HEK293T (cell line): ENCODE measurements around the gene CTNNA3.

Experiments used
- ARNT ChIP-seq: fragments of 450-650 bp; IDR thresholded peaks from 2 replicates; pipeline ENCODE4 v1.6.1; 2017; ENCODE audit warnings: mild to moderate bottlenecking
- ELF4 ChIP-seq: fragments of 450-650 bp; IDR thresholded peaks from 2 replicates; pipeline ENCODE4 v1.6.1; 2017; ENCODE audit warnings: antibody characterized with exemption
- FOXA1 ChIP-seq: fragments of 450-650 bp; IDR thresholded peaks from 2 replicates; pipeline ENCODE4 v1.6.1; 2016; ENCODE audit warnings: mild to moderate bottlenecking
- FOXK2 ChIP-seq: fragments of 450-650 bp; IDR thresholded peaks from 2 replicates; pipeline ENCODE4 v1.6.1; 2016; ENCODE audit warnings: mild to moderate bottlenecking
- FOXM1 ChIP-seq: fragments of 450-650 bp; IDR thresholded peaks from 2 replicates; pipeline ENCODE4 v1.6.1; 2017; ENCODE audit warnings: mild to moderate bottlenecking, borderline replicate concordance
- HDGF ChIP-seq: fragments of 450-650 bp; IDR thresholded peaks from 2 replicates; pipeline ENCODE4 v1.6.1; 2017; ENCODE audit warnings: antibody characterized with exemption, borderline replicate concordance
- SP1 ChIP-seq: fragments of 450-650 bp; IDR thresholded peaks from 2 replicates; pipeline ENCODE4 v1.6.1; 2017
- SUZ12 ChIP-seq: fragments of 450-650 bp; IDR thresholded peaks from 2 replicates; pipeline ENCODE4 v1.6.1; 2016; ENCODE audit warnings: mild to moderate bottlenecking
- TARDBP ChIP-seq: fragments of 450-650 bp; IDR thresholded peaks from 2 replicates; pipeline ENCODE4 v1.6.1; 2016
- ZNF384 ChIP-seq: fragments of 450-650 bp; IDR thresholded peaks from 2 replicates; pipeline ENCODE4 v1.6.1; 2016
- TF ChIP-seq, protein P1 (sequence below): fragments of 450-650 bp; IDR thresholded peaks from 2 replicates; pipeline ENCODE4 v1.6.1; 2016

DNA sequence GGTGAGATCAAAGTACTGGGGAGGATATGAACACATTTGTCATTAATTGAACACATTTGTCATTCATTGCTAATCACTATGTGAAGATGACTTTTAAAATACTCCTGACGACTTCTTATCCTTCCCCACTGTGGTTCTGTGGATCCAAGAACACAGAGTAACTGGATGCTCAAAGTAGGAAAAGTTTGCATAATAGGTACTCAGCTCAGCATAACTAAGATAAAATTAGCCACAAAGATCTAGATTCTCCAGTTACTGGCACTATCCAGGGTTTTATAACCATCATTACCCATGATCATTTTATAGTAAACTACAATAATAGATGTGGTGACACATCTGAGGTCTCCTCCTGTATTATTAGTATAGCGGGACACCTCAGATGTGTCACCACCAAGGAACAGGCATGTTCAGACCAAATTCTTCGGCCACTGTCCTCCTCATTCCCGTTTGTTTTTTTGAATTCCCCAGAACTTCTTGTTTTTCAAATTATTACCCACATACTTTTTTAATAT lies 933.7 kb downstream of the CTNNA3 start:
- TF ChIP-seq FOXM1 (no peak), SUZ12 (no peak), SP1 (no peak), ZNF384 (no peak), FOXK2 (no peak), HDGF (no peak), ELF4 (no peak), TARDBP (no peak), ARNT (no peak), FOXA1 (no peak)
- TF ChIP-seq, protein P1, sequence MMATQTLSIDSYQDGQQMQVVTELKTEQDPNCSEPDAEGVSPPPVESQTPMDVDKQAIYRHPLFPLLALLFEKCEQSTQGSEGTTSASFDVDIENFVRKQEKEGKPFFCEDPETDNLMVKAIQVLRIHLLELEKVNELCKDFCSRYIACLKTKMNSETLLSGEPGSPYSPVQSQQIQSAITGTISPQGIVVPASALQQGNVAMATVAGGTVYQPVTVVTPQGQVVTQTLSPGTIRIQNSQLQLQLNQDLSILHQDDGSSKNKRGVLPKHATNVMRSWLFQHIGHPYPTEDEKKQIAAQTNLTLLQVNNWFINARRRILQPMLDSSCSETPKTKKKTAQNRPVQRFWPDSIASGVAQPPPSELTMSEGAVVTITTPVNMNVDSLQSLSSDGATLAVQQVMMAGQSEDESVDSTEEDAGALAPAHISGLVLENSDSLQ: no peak
